HG03354 (cell line): Measurements from ENCODE around the gene BORCS8.
"Not testable (repeated sequence)": the region's sequence is repeated elsewhere in the genome, so short reads cannot be mapped to it uniquely, and the experiment has no call there.

Experiments used
- ATAC-seq: cut with Tn5 transposase; IDR thresholded peaks from one replicate; pipeline ENCODE4 v1.9.1; 2021; ENCODE audit warnings: mild to moderate bottlenecking; ENCODE audit not compliant: unreplicated experiment, poor library complexity, severe bottlenecking

Gene BORCS8

DNA sequence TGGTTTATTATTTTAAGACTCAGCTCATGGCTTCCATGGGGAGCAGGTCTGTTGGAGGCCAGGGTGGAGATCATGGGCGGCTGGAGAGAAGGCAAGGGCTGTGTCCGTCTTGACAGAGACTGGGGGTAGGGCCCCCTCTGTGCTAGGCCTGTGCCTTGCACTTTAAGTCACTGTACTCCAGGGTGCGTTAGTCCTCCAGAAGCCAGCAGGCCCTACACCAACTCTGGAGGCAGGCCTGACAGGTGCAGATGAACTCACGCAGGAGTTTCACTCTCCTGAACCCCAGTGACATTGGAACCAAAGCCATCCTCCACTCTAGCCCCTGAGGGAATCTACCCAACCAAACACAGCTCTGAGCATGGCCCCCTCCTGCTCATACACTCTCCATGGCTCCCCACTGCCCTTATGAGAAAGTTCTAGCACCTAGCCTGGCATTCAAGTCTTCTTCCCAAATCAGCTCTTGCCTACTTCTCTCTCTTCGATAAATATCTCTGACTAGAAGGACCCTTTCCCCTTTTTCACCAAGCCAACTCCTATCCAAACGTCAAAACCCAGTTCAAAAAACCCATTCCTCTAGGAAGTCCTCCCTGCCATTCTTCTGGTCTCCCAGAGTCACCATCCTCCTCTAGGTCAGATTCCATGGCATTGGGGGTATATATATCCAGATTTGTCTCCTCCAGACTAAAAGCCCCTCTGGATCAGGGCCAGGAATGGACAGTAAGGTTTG, 37.0 kb downstream of the BORCS8 start:
- no peak for ATAC-seq

DNA sequence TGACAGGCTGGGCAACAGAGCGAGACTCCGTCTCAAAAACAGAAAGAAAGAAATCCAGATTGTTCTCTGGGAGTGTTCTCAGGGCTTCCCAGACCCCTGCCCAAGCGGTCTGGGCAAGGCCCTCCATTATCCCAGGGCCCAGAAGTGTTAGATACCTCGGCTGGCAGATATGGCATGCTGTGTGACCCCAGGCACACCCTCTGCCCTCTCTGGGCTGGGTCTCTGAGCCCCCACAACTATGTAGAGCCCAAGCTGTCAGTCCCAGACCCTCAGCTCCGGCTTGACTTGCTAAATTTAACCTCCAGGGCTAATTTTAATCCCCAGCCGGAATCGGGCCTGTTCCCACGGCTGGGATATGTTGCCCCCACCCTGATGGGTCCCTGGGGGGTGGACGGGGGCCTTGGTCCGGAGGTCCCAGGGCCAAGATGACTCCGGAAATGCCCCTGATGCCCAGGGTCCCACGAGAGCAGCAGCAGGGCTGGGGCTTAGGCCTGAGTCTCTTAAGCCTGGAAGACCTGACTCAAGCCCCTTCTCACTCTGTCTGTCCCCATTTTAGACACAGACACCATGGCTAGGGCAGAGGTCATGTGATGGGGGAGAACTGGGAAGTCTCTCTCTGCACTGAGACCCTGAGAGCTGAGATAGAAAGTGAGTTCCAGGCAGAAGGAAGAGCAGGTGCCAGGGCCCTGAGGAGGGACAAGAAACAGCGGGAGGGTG, 39.1 kb downstream of the BORCS8 start:
- ATAC-seq = no peak

DNA sequence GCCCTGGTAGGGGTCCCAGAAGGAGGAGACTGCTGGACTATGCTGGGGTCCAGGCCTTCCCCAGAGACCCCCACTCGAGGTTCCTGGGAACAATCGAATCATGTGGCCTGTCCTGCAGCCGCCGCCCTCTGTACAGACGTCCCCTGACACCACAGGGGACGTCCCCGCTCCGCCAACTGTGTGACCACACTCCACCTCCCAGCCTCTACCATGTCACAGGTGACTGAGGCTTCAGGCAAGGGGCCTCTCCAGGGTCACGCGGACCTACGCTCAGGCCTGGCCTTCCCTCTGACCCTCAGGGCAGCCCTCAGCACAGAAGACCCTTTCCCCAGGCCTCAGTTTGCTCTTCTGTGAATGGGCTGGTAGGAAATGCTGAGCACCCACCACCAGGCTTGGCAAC, 40.5 kb downstream of the BORCS8 start:
- no peak for ATAC-seq

GRCh38 chr19:19149435-19149834, 42.5 kb downstream of the BORCS8 start:
- ATAC-seq = no peak

GRCh38 chr19:19148504-19148903, 43.4 kb downstream of the BORCS8 start:
- ATAC-seq = not testable (repeated sequence)

GRCh38 chr19:19147344-19147743, 44.6 kb downstream of the BORCS8 start:
- ATAC-seq = no peak

DNA sequence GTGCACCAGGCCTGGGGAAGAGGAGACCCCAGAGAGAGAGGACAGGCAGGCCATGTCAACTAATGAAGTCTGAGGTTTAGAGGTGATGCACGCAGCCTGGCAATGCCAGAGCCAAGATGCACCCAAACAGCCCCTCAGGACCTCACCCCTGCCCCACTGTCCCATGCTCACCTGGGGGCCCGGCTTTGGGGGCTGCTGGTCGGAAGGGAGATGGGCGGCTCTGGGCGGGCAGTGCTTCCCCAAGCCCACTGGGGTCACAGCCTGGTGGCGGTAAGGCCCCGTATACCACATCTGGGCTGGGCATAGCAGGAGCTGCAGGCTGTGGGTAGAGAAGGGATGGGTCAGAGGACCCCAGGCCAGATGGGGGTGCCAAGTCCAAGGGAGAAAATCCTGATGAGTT, 45.1 kb downstream of the BORCS8 start:
- ATAC-seq = no peak

GRCh38 chr19:19145684-19146608, 46.0 kb downstream of the BORCS8 start:
- ATAC-seq = peak; percentile 48

DNA sequence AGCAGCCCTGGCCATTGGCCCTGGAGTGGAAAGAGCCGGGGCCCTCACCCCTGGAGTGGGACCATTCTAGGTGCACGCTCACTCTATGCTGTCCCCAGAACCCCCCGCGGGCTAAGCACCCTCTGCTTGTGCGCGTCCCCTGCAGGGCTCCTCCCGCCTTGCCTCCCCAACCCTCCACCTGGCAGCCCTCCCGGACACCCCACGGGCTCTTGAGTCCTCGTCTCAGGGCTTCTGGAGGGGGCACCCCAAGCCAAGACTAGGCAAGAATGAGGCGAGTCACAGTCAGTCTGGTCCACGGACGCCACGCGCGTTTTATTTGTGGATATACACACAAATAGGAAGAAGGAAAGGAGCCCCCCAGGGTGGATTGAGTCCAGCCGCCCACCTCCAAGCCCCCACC, 46.7 kb downstream of the BORCS8 start:
- no peak for ATAC-seq

DNA sequence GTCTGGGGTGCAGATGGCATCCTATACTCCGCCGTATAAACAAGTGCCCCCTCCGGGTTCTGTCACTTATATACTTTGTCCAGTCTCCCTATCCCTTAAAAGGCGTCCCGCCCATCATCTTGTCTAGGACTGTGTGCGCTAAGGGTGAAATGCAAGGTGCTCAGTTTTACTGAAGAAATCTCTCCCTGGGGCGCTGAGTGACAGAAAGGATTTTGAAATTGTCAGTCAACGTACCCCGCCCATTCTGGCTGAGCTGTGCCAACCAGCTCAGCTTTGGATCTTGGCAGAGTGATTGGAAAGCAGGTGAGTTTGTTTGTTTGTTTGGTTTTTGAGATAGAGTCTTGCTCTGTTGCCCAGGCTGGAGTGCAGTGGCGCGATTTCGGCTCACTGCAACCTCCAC, 49.6 kb downstream of the BORCS8 start:
- ATAC-seq = no peak

DNA sequence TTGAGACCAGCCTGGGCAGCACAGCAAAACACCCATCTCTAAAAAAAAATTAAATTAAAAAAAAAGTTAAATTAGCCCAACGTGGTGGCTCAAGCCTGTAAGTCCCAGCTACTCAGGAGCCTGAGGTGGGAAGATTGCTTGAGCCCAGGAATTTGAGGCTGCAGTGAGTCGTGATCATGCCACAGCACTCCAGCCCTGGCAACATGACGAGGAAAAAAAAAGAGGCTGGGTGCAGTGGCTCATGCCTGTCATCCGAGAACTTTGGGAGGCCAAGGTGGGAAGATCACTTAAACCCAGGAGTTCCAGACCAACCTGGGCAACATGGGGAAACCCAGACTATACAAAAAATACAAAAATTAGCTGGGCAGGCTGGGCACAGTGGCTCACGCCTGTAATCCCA, 51.5 kb downstream of the BORCS8 start:
- ATAC-seq = no peak

GRCh38 chr19:19139876-19140229, 52.1 kb downstream of the BORCS8 start:
- no peak for ATAC-seq

DNA sequence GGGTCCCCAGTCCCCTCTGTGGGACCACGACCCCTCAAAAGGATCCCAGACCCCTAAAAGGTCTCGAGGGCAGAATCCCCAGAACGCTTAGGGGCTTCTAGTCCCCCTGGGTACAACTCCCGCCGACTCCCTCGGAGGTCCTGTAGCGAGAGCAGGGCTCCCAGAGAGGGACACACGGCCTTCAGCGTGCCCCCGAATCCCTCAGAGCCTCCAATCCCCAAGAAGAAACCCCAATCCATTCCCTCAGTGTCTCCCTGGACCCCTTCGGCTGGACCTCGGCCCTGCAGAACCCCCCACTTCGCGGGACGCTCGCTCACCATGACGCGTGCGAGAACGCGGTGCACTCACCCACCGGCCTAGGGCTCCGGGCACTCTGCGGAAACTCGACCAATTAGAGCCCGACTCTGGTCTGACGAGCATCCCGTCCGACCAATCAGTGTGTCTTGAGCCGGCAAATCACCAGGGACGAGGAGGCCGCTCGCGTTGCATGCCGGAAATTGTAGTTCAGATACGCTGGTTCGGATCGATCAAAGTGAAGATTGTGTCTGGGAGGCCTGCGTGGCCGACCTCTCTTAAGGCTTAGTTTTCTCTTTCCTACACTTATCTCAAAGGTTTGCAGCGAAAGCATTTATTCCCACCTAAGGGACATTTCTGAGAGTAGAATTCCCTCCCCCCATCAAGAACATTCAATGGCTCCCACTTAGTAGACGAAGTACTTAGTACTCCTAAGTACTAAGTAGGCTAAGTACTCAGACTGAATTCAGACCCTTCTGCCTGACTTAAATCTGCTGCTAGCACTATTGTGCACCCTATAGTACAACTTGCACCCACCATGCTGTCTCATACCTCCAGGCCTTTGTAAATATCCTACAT, 53.6 kb downstream of the BORCS8 start, which contains the start of gene TMEM161A:
TMEM161A (minus strand) TSS at position 370 of the 873 bp plus-strand sequence; CDS start at position 320, 50 bp downstream.
- peak; percentile 99 for ATAC-seq

DNA sequence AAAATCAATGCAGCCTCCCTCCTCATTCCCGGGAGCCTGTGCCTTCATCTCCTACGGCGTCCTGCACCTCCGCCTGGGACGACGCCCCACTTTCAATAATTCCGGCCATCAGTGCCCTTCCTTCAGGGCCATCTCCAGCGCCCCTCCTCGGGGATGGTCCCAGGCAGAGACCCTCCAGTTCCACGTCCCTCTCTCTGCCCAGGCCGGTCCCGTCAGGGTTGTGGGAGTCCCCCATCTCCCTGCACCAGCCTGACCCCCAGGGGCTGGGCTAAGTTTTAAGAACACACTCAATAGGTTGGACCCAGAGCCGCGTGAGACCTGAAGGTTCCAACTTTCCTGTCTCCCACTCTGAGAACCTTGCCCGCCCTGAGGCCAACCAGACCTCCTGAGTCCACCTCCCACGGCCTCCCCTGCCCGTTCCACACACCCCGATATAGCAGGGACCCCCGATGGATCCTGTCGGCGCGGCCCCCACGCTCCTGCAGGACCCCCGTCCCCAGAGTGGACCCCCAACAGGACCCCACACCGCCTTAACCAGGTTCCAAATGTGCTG, 54.3 kb downstream of the BORCS8 start:
- ATAC-seq = no peak

- ATAC-seq = not testable (repeated sequence)
Measured at GRCh38 chr19:19135713-19136112, 56.2 kb downstream of the BORCS8 start.

DNA sequence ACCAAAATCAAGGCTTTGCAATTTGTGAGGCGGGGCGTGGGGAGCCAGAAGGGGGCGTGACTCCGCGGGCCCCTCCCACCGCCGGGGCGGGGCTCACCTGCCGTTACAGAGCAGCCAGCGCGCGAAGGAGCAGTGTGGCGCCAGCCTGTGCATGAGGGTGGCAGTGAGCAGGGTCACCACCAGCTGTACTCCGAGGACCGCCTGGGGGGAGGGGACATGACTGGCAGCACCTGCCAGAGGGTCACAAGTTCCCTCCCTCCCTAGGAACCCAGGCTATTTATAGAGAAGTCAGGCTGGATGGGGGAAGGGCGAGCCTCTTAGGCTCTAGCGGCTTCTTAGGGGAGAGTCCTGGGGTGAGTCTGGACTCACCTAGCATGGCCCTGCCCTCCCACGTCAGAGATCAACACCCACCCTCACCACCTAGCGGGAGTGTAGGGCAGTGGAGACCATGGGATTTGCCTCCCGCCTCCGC, 57.2 kb downstream of the BORCS8 start:
- ATAC-seq = no peak

- no peak for ATAC-seq
Measured at GRCh38 chr19:19133985-19134384, 58.0 kb downstream of the BORCS8 start.

GRCh38 chr19:19132912-19133311, 59.0 kb downstream of the BORCS8 start:
- ATAC-seq = no peak

DNA sequence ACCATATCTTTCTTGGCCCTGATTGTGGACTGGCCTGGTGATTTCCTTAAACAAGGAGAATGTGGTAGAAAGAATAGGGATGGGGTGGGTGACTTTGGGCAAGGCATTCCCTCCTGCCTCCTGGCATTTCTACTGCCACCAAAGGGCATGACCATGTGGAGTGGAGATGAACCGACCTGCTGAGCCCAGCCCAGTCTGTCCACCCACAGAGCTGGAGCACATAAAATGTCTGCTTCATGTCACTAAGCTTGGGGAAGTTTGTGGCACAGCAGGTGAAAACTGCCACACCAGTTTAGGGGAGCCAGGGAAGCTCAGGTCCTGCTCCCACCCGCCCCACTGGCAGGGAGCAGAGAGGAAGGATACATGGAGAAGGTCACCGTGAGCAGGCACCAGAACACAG, 60.0 kb downstream of the BORCS8 start:
- no peak for ATAC-seq
